Measurements from ENCODE around the gene LHCGR. TPM values are rescaled to one million over a fixed set of nuclear protein-coding genes. Genes with fewer than 3 reads are reported as not detected.

Gene LHCGR
- polyA plus RNA-seq, 1 of the 3 experiments (the other 2 are of a cell fraction), result not detected

GRCh38 chr2:48715042-48715899 lies 40.3 kb downstream of the LHCGR start:
- ChIA-PET CTCF (interaction anchor here (1.2 to 1.7 kb wide), 2 partner anchors 10 to 12 kb away, joined by 4 to 6 read pairs; no protein-coding TSS in a partner anchor), POLR2A (interaction anchor here (0.6 kb wide), 1 partner anchor 31 kb away, joined by 4 read pairs; no protein-coding TSS in a partner anchor)
- 49% methylated on average over 7 of the region's 7 CpGs for WGBS (ENCODE audit: low lambda C conversion rate)

More at GRCh38 chr2:48715042-48715899, 40.3 kb downstream of the LHCGR start:
- H3K9ac ChIP-seq, result no peak overlapping the region
- no peaks in the 10 kb centered on the region for H3K79me2 ChIP-seq (ENCODE audit: insufficient read depth)
- H3K36me3 ChIP-seq (replicated peaks in 1 of 2; ENCODE audit: control insufficient read depth in 1 of 2, insufficient read depth in 2 of 2, low read length in 1 of 2), result no peaks in the 10 kb centered on the region
- no peaks in the 10 kb centered on the region for H3K27me3 ChIP-seq (ENCODE audit: insufficient read depth)
- no peak for TF ChIP-seq USF1 (IDR thresholded peaks at IDR 0.05; ENCODE audit: borderline replicate concordance, low read depth)
- no peak for TF ChIP-seq GATA2 (CRISPR knock-in tag; IDR thresholded peaks at IDR 0.05)
- no peak for TF ChIP-seq YY1 (IDR thresholded peaks at IDR 0.05; ENCODE audit: low read depth)
- TF ChIP-seq TCF12 (IDR thresholded peaks at IDR 0.05), result no peak
- no peak for TF ChIP-seq ELF1 (IDR thresholded peaks at IDR 0.05)
- no peak for TF ChIP-seq FOXM1 (IDR thresholded peaks at IDR 0.05; ENCODE audit: low read depth)
- no peak for TF ChIP-seq EP300 (IDR thresholded peaks at IDR 0.05; ENCODE audit: borderline replicate concordance in 1 of 2, low read depth in 1 of 2, low read length in 1 of 2)
- no peak for TF ChIP-seq MXI1 (IDR thresholded peaks at IDR 0.05; ENCODE audit: low read depth, low read length)
- TF ChIP-seq RAD21 (IDR thresholded peaks at IDR 0.05; ENCODE audit: low read length), result no peak
- TF ChIP-seq REST (IDR thresholded peaks at IDR 0.05; ENCODE audit: low read depth, low read length), result no peak
- no peak overlapping the region for H3K27ac ChIP-seq (ENCODE audit: low read depth in 2 of 2, low read length in 1 of 2)
- no peaks in the 10 kb centered on the region for H3F3A ChIP-seq (replicated peaks; ENCODE audit: insufficient read depth)
- no peaks in the 10 kb centered on the region for H3K9me2 ChIP-seq
- no peak overlapping the region for H3K4me2 ChIP-seq
- no peaks in the 10 kb centered on the region for H4K20me1 ChIP-seq (ENCODE audit: insufficient read depth)
- H2AFZ ChIP-seq (ENCODE audit: low read depth), result no peak overlapping the region
- H3K9me3 ChIP-seq, result no peaks in the 10 kb centered on the region
- H3K4me1 ChIP-seq (ENCODE audit: control insufficient read depth in 1 of 2, insufficient read depth in 2 of 2, low read depth in 1 of 2, low read length in 1 of 2), result no peaks in the 10 kb centered on the region
- H3K4me3 ChIP-seq (ENCODE audit: low read depth in 2 of 2, low read length in 1 of 2), result no peak overlapping the region
- no peak for DNase-seq
